GM19372 (cell line): ENCODE measurements around the gene KLHL6.
"Not testable (repeated sequence)": the region's sequence is repeated elsewhere in the genome, so short reads cannot be mapped to it uniquely, and the experiment has no call there.

Experiments
- ATAC-seq: cut with Tn5 transposase; IDR thresholded peaks from one replicate; pipeline ENCODE4 v1.9.1; 2021; ENCODE audit warnings: mild to moderate bottlenecking, low read depth, moderate library complexity; ENCODE audit not compliant: unreplicated experiment

Gene KLHL6

DNA sequence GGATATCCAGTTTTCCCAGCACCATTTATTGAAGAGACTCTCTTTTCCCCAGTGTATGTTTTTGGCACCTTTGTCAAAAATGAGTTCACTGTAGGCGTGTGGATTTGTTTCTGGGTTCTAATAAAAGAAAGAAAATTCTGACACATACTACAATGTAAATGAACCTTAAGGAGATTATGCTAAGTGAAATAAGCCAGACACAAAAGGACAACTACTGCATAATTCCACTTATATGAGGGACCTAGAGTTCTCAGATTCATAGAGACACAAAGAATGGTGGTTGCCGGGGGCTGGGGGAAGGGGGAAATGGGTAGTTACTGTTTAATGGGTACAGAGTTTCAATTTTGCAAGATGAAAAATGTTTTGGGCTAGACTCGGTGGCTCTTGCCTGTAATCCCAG is 14.7 kb upstream of the KLHL6 start:
- not testable (repeated sequence) for ATAC-seq

DNA sequence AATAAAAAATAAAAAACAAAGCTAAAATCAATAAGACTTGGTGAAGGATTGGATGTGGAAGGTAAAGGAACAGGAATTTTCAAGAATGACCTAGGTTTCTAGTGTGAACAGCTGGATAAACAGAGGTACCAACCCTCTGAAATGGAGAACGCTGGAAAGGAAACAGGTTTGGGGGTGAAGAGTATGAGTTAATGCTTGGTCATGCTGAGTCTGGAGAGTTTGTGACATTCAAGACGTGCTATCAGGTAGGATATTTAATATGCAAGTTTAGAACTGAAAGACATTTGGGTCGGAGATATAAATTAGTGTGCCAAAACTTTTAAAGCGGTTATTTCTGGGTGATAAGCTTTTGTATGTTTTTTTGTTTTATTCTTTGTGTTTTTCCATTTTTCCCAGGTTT is 11.4 kb upstream of the KLHL6 start:
- no peak for ATAC-seq

- ATAC-seq: no peak
These were observed 8.5 kb upstream of the KLHL6 start for GRCh38 chr3:183564046-183564445.

- no peak for ATAC-seq
These were observed 8.0 kb upstream of the KLHL6 start for GRCh38 chr3:183563536-183563874.

- ATAC-seq: no peak
These were observed 5.1 kb upstream of the KLHL6 start for GRCh38 chr3:183560607-183561006.

DNA sequence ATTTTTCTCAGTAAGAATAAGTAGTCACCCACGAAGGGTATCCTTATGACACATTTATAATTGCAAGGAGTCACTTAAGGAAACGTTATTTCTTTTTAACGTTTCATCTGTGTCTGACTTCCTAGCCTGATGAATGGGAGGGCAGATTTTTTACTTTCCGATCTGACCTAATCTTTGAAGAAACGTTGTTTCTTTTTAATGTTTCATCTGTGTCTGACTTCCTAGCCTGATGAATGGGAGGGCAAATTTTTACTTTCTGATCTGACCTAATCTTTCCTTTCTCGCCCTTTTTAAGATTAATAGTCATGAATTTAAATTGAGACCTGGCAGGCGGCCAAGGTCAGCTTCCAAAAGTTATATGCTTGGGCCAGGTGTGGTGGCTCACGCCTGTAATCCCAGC is 3.0 kb upstream of the KLHL6 start:
- ATAC-seq: no peak

DNA sequence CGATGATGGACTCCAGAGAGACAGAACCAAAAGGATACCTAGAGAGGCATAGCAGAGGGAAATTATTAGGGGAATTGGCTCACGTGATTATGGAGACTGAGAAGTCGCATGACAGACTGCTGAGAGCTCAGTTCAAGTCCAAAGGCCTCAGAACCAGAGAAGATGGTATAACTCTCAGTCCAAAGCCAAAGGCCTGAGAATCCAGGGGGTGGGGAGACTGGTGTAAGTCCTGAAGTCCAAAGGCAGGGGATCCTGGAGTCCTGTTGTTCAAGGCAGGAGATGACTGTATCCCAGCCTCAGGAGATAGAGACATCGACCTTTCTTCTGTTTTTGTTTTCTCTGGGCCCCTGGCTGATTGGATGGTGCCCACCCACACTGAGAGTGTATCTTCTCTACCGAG is 1.2 kb upstream of the KLHL6 start:
- no peak for ATAC-seq

- no peak for ATAC-seq
These were observed 1.1 kb downstream of the KLHL6 start for GRCh38 chr3:183554377-183554776.

- ATAC-seq: no peak
These were observed 2.0 kb downstream of the KLHL6 start for GRCh38 chr3:183553334-183554026.

GRCh38 chr3:183551930-183552329 is 3.6 kb downstream of the KLHL6 start:
- ATAC-seq: no peak

- ATAC-seq: no peak
These were observed 7.2 kb downstream of the KLHL6 start for GRCh38 chr3:183548262-183548769.

- ATAC-seq: no peak
These were observed 8.9 kb downstream of the KLHL6 start for GRCh38 chr3:183546625-183547024.

DNA sequence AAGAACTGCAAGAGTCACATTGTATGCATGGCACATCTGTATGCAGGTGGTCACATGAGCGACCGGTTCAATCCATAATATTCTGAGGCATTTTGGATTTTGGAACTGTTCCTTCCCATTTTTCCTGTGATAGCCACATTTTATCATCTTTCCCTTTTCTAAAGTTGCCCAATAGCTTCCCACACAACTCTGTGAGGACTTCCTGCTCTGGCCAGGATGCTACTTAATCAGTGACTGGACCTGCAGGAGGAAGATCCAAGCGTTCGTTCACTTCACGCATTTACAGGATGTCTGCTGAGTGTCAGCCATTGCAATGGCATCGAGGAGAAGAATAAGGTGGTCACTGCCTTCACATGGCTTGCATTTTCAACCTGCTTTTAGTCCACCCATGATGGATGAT is 9.8 kb downstream of the KLHL6 start:
- no peak for ATAC-seq

GRCh38 chr3:183542355-183542754 is 13.2 kb downstream of the KLHL6 start:
- ATAC-seq: no peak

- no peak for ATAC-seq
These were observed 13.8 kb downstream of the KLHL6 start for GRCh38 chr3:183541738-183542137.

- ATAC-seq: no peak
These were observed 14.3 kb downstream of the KLHL6 start for GRCh38 chr3:183541235-183541655.

DNA sequence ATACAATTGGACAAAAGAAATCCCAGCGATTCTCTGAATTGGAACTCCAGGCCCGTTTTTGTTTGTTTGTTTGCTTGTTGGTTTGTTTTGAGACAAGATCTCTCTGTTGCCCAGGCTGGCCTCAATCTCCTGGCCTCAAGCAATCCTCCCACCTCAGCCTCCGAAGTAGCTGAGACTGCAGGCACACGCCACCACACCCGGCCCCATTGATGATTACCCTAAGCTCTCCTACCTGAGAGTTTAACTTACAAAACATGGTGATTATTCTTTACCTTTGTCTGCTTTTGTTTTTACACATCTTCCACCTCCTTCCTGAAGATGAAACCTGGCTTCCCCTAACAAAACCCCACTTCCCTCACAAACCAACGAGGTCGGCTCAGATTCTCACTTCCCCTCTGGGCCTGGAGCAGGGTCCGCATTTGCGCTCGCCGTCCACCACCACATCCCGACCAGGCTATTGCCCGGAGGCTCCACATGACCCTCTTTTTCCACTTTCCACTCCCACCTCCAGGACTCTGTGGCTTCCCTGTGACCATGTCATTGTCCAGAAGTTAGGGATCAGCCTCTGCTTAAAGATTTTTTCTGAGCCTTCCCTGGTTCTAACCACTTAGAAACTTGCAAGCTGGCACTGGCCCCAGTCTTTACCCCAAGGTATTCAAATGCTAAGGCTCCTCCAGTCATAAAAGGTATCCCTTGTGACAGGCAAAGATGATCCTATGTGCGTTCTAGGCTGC is 14.8 kb downstream of the KLHL6 start:
- no peak for ATAC-seq

- ATAC-seq: no peak
These were observed 15.7 kb downstream of the KLHL6 start for GRCh38 chr3:183539811-183540210.

- ATAC-seq: no peak
These were observed 17.0 kb downstream of the KLHL6 start for GRCh38 chr3:183538486-183538885.

- no peak for ATAC-seq
These were observed 18.2 kb downstream of the KLHL6 start for GRCh38 chr3:183537295-183537730.

GRCh38 chr3:183536238-183536880 is 19.1 kb downstream of the KLHL6 start:
- peak; percentile 48 for ATAC-seq

DNA sequence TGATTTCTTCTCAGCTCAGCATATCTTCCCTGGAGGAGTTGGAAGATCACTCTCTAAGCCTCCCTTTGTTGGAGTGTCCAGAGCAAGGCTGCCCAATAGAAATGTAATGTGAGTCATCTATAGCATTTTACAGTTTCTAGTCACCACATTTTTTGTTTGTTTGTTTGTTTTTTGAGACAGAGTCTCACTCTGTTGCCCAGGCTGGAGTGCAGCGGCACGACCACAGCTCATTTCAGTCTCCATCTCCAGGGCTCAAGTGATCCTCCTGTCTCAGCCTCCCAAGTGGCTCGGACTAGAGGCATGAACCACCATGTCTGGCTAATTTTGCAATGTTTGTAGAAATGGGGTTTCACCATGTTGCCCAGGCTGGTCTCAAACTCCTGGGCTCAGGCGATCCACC is 21.3 kb downstream of the KLHL6 start:
- ATAC-seq: no peak
